AG08396 (cell line): ENCODE measurements around the gene INSL3.

Source experiments
- DNase-seq: peaks from one replicate; pipeline ENCODE4 v3.0.0; 2012; ENCODE audit warnings: low spot score, mixed read lengths

Gene INSL3

DNA sequence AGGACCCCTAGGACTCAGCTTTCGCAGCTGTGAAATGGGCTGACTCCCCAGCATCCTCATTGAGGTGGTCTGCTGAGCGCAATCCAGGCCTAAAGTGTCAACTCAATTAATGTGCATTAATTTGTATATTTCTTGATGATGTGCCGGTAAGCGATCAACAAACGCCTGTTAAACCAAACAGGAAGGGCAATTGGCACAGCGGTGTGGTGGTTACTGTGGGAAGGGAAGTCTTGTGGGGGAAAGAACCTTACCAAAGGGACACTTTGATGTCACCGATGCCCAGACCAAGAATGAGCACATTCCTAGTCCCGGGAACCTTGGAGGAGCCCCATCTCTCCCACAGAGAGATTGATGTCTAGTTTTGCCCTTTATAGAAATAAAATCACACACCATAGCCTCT, 24.8 kb upstream of the INSL3 start:
- DNase-seq, result no peak

DNA sequence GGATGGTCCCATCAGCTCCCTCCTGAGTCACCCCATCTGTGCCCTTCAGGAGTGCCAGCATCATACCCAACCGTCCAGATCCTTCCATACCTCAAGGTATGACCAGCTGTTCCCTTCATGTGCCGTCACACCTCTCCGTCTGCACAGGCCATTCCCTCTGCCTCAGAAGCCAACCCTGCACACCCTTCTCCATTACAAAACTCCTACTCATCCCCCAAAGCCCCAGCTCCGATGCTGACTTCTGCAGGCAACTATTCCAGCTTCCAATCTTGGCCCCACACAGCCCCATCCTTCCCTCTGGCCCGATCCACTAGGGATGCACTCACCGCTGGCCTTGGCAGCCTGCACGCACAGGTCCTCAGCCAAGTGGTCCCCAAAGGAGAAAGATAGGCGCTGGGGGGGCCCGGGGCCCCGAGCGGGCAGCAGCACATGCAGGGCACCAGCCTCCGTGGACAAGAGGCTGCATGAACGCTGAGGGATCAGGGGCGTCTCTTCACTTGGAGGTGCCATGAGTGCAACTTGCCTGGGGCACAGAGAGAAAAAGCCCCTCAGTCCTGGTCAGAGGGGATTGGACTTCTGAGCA, 22.7 kb upstream of the INSL3 start:
- no peak for DNase-seq

DNA sequence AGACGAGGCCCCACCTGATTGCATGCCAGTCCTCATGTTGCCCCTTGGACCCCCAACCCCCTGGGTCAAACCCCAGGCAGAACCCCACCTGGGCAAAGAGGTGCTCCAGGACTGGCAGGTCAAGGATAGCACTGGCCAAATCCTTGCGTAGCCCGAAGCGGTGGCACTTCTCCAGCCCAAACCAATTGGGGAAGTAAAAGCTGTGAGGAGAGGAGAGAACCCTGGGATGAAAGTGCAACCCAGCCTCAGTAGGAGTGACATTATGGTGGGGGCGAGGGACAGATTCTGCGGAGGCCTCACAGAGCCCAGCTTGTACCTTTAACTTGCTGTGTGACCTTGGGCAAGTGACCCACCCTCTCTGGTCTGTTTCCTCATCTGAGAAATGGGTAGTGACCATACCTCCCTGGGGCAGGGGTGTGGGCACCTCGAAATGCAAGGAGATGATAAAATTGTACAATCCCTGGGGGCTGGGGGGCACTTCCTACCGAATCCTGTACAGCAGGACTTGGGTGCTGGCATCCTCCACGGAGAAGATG, 22.0 kb upstream of the INSL3 start:
- no peak for DNase-seq

DNA sequence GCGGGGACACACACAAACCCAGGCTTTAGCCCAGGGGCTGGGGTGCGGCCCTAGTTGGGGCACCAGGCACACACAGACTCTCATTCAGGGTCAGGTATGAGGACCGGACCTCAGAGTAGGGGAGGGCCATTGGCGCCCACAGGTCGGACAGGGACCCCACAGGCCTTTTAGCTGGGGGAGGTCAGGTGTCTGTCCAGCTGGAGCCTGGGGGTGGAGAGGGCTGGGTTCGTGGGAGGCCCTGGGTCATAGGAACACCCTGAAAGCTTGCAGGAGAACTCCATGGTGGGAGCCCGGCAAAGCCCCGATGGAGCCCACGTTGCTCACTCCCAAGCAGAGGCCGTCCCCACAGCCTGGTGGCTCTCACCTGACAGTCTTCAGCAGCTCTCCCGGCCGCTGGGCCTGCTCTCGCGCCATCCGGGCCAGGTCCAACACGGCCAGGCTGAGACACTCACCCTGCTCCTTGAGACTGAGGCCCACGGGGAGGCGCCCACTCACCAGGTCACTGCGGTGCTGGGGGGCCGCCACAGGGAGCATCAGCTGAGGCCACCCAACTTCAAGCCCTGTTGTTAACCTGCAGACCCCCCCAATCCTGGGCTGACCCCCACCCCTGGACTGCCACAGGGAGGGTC, 21.5 kb upstream of the INSL3 start:
- no peak for DNase-seq

DNA sequence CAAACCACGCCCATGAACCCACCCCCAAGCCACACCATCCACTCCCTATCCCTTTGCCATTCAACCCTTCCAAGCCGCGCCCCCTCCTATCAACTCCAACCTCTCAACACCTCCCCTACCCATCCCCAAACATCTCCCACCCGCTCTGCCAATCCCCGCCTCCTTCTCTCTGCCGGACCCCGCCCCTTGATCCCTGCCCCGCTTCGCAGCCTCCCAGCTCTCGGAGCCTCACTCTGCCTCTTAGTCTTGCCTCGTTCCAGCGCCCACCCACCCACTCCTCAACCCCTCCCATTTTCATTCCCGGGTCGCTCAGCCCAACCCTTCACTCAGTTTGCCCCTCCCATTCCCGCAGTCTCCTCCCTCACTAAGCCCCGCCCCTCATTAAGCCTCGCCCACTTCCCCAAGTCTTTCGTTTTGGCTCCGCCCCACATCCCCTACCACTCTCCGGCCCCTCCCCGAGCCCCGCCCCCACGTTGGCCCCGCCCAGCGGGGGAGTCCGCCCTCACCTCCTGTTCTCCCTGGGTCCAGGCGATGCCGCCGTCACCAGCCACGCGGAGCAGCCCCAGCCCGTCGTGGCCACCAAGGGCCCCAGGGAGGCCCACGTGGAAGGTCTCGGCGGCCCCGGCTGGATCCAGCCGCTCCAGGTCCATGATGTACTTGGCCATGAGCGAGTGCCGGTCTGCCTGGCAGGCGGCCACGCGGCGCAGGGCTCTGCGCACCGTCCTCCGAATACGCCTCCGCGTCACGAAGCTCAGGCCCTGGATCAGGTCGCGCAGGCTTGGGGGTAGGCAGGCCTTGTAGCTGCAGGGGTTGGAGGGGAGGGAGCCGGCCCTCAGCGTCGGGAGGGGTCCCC, 20.7 kb upstream of the INSL3 start:
- peak; percentile 95 for DNase-seq

DNA sequence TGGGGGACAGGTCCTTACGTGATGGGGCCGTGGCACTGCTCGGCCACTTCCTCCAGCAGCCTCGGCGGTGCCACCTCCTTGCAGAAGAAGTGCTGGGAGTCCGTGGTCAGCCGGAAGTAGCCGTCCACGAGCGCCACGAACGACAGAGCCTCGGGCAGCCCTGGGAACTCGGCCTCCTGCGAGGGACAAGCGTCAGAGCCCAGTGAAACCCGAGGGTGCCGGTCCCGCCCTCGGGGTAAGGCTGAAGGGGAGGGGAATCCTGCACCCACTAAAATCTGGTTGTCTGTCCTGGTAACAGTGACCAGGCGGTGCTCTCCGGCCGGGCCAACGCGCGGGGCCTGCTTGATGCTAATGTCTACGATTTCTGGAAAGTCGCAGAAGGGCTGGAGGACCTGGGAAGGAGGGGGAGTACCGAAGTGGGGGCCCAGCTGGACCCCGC, 20.1 kb upstream of the INSL3 start:
- no peak for DNase-seq

DNA sequence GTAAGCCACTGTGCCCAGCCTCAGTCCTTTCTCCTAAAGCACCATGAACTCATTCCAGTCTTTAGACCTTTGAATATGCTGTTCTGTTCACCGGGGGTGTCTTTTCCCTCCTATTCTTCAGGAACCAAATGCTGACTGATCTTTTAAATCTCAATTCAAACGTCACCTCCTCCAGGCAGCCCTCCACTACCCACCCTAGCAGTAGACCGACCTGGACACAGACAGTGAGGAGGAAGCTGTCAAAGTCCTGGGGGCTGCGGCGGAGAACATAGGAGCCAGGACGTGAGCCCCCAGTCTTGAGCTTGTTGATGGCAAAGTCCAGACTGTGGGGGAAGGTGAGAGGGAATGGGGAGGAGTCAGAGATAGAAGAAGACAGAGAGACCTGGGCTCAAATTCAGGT, 18.7 kb upstream of the INSL3 start:
- DNase-seq, result no peak

DNA sequence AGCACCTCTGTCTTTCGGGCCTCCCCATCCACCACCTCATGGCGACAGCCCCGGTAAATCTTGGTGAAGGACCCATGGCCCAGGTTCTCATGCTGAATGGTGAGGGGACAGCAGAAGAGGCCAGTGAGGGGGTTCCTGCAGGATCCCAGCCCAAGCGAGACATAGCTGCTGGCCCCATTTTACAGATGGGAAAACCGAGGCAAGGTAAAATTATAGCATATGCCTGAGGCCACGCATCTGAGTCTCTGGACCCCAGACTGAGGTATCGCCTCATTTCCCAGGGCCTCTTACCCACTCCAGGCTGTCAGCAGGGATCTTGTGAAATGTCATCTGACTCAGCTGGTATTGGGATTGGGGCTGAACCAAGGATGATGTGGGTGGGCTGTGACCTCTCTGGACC, 16.7 kb upstream of the INSL3 start:
- DNase-seq, result no peak

DNA sequence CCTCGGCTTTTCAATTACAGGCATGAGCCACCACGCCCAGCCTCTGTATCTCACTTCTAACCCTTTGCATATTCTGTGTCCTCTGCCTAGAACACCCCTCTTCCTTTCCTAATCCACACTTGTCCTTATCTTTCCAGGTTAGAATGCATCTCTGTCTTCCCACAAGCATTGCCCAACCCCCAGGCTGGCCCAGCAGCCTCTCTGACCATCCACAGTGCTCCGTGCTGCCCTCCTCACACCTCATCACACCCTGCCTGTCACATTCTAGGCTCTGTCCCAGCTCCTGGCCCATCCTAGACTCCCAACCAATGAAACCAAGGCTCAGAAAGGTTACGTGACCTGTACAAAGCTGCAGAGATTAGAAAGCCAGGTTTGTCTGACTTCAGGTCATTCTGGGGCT, 15.2 kb upstream of the INSL3 start:
- no peak for DNase-seq

DNA sequence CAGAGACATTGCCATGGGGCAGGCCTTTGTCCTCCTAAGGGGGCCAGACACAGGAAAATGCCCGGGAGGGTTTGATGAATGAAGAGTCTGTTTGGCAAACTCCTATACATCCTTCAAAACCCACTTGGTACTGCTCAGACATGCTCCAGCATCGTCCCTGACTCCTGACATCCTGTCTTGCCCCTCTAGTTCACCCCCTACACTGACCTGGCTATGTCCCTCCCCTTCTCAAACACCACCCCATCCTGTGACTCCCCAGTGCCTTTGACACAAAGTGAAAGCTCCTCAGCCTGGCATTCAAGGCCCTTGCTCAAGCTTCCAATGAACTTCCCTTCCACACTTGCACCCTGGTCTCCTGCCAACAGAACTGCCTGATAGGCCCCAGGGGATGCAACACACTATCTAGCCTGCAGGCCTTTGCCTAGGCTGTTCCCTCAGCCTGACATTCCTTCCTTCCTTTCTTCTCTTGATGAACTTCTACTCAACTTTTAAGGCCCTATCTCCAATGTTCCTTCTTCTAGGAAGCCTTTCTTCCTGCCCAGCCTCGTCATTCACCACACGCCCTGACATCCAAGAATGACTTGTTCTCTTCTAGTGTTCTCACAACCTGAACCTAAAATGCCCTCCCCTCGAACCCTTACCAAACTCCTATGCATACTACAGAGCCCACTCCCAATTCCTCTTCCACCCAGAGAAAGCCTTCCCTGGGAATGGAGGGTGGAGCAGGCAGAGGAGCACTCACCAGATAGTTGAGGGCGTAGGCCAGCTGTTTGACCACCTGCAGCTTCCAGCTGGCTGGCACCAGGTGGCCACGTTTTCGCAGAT, 14.1 kb upstream of the INSL3 start:
- DNase-seq, result no peak

DNA sequence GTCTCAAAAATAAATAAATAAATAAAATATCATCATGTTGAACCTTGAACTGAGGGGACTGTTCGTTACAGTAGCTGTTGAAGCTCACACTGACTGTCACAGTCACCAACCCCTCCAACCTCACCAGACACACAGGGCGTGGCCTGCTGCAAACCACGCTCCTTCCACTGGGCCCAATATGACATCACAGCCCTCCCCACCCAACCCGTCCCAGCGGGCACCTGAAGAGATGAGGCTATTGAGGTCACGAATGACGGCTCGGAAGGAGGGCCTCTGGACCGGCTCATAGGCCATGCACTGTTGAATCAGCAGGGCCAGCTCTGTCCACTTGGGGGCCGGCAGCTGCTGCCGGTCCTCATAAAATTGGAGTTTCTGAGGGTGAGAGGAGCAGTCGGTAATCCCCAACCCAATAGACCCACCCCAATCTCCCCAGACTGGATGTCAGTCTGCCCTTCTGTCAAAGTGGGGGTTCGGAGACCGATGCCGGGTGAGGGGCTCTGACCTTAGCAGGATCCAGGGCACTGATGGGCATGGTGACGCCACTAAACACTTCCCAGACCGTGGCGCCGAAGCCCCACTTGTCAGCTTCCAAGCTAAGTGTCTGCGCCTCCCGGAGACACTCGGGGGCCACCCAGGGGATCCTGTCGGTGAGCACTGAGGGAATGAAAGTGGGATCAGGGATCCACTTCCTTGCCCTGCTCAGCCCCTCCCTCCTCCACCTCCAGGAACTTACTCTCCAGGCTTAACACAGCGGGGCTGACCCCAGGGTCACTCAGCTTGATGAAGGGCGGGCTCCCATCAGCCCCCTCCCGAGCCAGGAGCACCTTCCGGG, 13.2 kb upstream of the INSL3 start:
- no peak for DNase-seq

DNA sequence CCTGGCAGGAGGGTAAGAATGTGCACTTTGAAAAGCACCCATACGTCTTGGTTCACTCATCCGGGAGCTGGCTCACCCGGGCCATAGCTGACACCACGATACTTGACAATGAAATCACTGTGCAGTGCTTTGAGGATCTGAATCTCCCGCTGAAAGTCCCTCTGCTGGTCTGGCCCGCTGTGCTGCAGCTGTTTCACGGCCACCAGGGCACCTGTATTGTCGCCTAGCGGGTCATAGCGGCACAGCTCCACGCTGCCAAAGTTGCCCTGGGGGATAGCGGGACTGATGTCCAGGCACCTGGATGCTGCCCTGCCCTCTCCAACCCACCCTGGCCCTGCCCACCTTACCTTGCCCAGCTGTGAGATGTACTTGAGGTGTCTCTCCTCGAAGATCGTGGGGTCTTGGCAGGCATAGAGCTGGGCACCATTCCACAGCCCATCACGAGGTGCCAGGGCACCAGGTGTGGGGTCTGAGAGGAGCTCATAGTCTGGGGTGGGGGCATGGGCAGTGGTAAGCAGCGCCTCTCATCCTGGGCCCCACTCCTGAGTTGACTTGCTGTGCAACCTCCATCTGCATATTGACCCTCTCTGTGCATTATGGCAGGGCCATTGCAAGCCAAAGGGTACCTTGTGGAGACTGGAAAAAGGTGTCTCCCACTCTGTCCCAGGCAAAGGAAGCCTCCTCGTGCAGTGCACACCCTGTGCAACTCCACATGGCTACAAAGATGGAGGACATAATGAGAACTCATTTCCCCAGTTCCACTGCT, 11.3 kb upstream of the INSL3 start:
- DNase-seq, result no peak

DNA sequence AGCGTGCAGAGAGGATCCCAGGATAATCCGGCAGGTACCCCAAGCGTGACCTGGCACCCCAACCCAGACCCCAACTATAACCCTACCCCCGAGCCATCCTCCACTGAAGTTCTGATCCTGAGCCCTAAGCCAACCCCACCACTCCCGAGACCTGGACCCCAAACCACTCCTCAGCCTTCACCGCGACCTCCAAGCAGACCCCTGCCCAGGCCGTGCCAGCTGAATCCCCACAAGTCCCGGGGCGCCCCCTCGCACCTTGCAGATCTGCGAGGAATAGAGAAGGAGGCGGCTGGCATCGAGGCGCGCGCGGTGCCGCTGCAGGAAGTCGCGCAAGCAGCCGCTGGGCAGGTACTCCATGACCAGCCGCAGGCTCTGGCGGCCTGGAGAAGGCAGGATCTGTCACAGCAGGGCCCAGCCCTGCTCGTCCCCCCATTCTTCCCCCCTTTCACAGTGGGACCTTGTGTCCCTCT, 10.1 kb upstream of the INSL3 start:
- no peak for DNase-seq

DNA sequence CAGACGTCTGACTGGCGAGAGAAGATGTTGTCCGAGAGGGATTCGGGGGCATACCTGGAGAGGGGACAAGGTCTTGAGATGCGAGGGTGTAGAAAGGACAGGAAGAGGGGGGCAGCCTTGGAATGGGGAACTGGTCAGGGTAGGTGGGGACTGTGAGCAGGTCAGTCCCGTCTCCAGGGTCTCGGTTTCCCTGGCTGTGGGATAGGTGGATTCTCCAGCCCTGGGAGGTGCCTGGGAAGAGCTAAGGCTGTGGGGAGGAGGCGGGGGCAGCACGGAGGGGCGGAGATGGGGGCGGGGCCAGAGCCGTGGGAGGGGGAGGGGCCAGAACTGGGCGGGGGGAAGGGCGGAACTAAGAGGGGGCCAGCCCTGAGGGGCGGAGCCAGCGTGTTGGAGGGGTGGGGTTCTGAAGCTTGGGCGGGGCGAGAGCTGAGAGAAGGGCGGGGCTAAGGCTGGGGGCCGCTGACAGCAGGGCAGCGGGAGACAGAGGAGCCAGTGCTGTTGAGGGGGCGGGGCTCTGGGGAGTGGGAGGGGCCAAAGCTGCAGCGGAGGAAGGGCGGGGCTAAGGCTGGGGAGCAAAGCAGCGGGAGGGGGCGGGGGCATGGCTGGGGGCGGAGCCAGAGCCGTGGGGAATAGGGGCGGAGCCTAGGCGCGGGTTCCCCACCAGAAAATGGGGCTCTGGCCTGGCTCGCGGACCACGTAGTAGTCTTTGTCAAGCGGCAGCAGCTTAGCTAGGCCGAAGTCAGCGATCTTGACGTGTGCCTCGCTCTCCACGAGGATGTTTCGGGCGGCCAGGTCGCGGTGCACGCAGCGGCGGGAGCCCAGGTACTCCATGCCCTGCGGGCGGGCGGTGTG, 9.5 kb upstream of the INSL3 start:
- peak; percentile 93 for DNase-seq

DNA sequence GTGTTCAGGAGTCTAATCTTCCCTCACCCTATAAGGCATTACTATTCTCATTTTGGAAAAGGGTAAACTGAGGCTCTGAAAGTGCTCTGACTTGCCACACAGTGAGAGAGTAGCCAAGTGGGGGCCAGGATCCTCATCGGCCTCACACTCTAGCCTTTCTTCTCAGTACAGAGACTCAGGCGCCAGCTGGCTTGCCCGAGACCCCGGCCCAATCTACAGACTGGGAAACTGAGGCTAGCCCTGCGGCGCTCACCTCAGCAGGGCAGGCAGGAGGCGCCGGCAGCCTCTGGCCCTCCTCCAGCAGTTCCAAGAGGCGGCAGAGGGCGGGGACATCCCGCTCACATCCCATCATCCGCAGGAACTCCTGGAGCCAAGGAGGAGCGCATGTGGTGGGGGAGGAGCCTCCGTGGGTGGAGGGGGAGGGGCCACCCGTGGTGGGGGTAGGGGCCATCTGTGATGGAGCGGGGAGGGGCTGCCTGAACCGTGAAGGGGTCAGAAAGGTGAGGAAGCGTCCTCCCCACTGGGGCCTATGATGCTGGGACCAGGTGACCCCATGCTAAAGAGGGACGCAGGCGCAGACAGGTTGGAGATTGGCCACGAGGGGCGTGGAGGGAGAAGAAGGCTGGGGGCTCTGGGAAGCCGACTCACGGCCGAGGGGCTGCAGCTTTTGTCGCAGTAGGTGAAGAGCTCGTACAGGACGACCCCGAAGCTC, 8.7 kb upstream of the INSL3 start:
- DNase-seq, result peak; percentile 64

DNA sequence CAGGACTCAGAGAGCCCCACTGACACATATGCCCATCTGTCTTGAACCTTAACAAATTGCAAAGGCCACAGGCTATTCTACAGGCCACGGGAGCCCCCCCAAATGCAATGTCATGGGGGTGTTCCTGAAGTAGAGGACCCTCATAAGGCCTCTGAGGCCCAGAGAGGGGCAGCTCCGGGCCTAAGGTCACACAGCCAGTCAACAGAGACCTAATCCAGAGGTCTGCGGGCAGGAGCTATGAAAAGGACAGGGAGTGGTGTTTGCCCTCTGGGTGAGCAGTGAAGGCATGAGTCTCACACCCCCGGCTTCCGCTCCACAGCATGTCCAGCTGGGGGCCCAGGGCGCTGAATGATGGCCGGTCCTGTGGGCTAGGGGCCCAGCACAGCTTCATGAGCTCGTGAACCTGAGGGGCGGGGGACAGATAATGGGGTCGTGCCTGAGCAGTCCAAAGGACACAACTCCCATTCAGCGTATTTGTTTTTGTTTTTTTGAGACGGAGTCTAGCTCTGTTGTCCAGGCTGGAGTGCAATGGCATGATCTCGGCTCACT, 5.3 kb upstream of the INSL3 start:
- no peak for DNase-seq

DNA sequence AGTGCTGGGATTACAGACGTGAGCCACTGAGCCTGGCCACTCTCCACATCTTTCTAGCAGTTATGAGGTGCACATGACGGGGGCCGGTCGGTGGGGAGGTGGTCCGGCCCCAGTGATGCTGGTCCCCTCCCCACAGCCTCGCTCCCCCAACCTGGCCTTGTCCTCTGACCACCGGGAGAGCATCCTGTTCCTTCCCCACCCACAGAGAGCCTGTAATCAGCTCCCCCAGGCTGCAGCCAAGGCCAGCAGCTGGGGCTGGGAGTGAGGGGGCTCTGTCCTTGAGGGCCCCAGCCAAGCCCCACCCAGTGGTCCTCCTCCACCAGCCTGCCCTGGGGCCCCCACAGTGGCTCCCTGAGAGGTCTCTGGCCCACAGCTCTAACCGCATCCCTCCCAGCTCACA, 3.0 kb upstream of the INSL3 start:
- DNase-seq, result no peak

DNA sequence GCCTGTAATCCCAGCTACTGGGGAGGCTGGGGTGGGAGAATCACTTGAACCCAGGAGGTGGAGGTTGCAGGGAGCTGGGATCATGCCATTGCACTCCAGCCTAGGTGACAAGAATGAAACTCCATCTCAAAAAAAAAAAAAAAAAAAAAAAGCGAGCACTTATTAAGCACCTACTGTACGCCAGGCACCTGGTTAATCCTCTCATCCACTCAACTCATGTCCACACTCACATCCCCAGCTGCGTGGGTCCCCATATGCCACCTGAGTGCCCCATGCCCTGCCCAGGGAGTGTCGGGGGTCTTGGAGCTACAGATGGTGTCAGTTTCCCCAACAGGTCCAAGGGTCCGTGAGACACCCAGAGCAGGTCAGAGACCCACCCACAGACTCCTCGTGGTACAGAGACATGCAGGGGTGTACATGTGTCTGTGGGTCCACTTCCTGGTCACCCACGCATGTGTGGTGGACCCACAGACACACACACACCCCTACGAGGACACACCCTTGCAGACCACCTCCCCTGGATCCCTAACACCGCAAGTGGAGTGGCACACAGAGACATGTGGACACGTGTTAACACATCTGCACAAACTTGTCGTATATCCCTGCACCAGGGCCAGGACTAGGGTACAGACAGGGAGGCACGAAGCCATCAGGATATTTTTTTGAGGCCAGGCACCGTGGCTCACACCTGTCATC, 3.5 kb downstream of the INSL3 start:
- no peak for DNase-seq
